HG03039 (cell line): ENCODE data around the gene DNAJC13.
"Not testable (repeated sequence)": the region's sequence is repeated elsewhere in the genome, so short reads cannot be mapped to it uniquely, and the experiment has no call there.

ENCODE experiments used
- ATAC-seq: cut with Tn5 transposase; IDR thresholded peaks from one replicate; pipeline ENCODE4 v1.9.1; 2021; ENCODE audit warnings: mild to moderate bottlenecking, moderate library complexity; ENCODE audit not compliant: unreplicated experiment

The DNAJC13 gene, protein sequence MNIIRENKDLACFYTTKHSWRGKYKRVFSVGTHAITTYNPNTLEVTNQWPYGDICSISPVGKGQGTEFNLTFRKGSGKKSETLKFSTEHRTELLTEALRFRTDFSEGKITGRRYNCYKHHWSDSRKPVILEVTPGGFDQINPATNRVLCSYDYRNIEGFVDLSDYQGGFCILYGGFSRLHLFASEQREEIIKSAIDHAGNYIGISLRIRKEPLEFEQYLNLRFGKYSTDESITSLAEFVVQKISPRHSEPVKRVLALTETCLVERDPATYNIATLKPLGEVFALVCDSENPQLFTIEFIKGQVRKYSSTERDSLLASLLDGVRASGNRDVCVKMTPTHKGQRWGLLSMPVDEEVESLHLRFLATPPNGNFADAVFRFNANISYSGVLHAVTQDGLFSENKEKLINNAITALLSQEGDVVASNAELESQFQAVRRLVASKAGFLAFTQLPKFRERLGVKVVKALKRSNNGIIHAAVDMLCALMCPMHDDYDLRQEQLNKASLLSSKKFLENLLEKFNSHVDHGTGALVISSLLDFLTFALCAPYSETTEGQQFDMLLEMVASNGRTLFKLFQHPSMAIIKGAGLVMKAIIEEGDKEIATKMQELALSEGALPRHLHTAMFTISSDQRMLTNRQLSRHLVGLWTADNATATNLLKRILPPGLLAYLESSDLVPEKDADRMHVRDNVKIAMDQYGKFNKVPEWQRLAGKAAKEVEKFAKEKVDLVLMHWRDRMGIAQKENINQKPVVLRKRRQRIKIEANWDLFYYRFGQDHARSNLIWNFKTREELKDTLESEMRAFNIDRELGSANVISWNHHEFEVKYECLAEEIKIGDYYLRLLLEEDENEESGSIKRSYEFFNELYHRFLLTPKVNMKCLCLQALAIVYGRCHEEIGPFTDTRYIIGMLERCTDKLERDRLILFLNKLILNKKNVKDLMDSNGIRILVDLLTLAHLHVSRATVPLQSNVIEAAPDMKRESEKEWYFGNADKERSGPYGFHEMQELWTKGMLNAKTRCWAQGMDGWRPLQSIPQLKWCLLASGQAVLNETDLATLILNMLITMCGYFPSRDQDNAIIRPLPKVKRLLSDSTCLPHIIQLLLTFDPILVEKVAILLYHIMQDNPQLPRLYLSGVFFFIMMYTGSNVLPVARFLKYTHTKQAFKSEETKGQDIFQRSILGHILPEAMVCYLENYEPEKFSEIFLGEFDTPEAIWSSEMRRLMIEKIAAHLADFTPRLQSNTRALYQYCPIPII (N-terminal part only)

DNA sequence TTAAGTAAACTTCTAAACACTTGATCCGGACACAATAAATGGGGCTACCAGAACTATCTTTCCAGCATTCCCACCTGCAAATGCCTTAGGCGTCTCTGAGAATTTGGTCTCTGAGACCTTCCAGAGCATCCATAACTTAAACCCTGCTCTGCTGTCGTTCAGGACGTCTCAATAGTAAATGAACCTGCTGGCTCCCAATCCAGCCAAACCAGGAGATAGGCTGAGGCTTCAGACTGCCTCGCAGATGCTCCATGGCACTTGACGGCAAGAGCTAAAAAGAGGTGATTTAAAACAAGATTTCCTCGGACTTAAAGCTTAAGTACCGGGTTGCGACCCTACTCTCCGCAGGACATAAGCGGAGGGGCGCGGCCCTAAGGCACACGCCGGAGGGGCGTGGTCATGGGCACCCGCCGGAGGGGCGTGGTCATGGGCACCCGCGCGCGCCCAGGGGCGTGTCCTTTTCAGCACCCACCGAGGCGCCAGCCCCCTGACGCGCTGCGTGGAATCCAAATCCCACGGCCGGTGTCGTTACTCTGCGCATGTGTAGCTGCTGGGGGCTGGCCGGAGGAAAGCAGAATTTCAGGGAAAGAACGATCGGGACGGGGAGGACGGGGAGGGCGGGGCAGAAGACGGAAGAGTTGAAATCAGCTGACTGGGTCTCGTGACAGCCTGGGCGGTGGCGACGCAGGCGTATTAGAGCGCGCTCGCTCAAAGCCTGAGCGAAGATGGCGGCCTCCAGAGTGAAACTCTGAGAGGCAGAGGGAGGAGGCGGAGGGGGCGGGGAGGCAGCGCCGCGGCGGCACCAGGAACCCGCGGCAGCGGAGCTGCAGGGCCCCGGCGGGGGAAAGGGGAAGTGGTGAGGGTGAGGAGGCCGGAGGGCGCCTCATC, at the start of gene DNAJC13:
DNAJC13 (plus strand) TSS at position 696 of the 888 bp plus-strand sequence. CDS start 17,049 bp downstream, outside the sequence.
- peak; percentile 86 for ATAC-seq

DNA sequence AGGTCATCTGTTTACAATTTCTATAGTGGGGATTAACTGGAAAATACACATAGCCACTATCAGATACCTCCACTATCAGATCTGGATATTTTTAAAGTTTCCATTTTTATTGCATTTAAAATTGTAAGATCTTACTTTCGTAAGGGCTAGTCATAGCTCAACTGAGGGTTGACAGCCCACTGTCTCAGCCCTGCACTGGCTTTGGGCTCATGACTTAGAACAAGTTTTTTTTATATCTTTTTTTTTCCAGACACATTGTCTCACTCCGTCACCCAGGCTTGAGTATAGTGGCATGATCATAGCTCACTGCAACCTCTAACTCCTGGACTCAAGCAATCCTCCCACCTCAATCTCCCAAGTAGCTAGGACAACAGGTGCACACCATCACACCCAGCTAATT, 48.8 kb upstream of the DNAJC13 start:
- no peak for ATAC-seq

DNA sequence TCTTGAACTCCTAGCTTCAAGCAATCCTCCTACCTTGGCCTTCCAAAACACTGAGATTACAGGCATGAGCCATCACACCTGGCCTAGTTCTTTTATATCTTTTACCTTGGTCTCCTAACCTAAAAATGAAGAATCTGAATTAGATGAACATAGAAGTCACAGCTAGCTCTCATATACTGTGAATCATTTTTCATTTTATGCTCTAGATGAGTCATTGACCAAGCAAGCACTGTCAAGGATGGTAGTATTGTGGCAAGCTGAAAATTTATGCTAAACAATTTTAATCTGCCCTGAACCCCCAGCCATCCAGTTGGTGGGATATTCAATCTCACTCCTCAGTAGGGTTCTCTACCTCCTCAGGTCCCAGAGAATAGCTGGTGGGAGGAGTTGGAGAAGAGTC, 48.3 kb upstream of the DNAJC13 start:
- no peak for ATAC-seq

DNA sequence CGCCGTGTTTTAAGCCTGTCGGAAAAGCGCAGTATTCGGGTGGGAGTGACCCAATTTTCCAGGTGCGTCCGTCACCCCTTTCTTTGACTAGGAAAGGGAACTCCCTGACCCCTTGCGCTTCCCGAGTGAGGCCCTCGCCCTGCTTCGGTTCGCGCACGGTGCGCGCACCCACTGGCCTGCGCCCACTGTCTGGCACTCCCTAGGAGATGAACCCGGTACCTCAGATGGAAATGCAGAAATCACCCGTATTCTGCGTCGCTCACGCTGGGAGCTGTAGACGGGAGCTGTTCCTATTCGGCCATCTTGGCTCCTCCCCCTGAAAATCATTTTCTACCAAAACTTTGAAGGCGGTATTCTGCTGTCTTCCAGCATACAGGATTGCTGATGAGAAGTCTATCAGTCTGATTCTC, 40.4 kb upstream of the DNAJC13 start:
- ATAC-seq, result not testable (repeated sequence)

DNA sequence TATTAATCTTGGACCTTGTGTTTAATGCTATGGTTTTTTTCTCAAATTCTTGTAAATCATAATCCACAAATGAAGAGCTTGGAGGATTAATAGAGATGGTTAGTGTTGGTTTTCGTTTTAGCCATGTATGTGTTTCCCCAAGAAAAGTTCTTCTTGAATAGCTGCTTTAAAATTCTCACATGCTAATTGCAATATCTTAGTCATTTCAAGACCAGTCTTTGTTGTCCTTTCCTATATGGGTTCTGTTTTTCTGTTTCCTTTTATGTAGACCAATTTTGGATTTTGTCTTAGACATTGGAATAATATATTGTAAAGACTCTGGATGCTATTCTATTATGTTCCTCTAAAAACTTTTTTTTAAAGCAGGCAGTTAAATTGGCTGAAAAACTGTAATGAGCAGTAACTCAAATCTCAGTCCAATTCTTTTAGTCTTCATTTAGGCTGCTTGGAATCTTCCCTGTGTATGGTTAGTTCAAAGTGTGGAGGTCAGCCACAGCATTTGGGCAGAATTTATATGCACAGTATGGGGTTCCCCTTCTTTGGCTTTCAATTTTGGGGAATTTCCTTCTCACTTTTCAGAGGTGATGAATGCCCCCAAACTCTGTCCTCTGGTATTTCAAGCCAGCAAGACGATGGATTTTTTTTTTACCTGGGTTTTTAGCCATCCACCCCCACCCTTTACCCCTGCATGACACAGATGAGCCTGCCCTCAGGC, 39.1 kb upstream of the DNAJC13 start:
- peak; percentile 40 for ATAC-seq

DNA sequence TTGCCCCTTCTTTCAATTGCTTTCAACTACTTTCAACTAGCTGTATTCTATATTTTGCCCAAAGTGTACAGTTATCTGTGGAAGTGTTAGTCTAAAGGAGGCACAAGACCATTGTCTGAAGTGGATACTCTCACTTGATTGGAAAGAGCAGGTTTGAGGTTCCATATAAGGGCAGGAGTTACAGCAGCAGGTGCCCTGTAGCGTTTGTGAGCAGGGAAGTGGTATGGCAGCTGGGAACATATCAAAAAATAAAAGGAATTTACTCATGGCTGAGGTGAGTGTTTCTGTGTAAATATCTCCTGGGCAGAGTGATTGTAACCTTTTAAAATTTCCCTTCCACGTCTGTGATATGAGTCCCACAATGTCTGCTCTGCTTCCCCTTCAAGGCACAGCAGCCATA, 38.5 kb upstream of the DNAJC13 start:
- ATAC-seq, result no peak

DNA sequence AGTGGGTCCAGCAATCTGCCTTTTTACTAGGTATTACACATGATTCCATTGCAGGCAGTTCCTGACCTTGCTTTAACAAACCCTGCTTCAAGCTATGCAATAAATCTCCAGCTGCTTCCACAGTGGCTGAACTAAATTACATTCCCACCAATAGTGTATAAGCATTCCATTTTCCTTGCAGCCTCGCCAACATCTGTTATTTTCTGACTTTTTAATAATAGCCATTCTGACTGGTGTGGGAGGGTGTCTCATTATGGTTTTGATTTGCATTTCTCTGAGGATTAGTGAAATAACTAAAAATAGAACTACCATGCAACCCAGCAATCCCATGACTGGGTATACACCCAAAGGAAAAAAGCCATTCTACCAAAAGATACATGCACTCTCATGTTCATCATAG, 36.4 kb upstream of the DNAJC13 start:
- peak; percentile 36 for ATAC-seq

DNA sequence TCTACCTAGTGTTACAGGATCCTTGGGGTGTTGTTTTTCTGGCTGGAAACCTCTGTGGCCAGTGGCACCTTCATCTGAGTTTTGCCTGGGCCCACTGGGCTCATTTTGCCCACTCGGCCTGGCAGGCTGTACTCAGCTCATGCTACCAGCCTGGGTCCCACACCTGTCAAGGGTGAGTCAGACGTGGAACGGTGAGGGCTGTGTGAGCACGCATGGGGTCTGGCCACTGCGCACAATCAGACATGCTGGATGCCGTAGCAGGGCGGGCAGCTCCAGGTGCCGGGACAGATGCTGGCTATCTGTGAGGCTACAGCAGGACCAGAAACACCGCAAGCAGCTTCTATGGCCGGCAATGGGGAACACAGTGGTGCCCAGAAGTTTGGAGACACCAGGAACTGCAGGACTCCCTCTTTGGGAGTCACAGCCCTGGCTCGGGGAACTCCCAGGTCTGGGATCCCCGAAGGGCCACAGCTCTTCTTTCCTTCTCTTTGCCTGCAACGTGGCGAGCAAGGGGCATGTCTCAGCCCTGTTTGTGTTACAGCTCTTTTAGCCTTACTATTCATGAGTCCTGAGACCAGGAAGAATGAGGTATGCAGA, 35.9 kb upstream of the DNAJC13 start:
- ATAC-seq, result peak; percentile 54

DNA sequence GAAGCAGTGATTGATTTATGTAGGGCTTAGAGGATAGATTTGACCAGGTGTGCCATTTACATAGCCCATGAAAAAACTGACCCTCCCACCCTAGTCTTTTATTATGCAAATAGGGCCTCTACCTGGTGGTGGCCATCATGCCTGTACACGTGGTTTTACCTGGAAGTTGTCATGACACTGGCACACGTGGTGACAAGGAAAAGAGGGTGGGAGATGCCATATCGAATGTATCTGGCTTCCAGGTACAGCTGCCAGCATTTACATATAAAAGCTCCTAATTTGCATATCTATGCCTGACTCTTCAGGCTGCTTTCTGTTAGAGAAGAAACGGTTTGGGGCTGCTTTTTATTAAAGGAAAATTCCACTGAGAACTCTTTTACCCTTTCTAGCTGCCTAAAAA, 35.0 kb upstream of the DNAJC13 start:
- ATAC-seq, result no peak

DNA sequence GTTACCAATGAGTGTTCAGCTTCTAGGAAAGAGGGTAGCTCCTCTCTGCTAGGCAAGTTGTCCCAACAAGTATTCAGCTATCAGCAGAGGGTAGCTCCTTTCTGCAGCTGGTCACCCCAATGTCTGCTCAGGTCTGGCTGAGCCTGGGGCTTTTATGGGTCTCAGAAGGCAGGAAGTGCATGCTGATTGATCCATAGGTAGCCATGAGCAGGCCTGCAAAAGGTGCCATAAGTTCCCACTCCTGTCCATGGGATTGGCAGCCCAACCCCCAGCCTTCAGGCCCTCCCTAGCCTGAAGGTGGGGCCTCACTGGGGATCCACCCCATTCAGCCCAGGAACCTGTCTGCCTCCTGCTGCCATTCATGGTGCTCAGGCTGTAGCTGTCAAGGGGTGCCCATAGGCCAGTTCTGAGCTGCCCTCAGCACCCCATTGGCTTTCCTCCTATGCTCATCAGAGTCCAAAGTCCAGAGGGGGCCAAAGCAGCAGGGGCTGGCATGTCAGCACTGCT, 34.6 kb upstream of the DNAJC13 start:
- ATAC-seq, result no peak

DNA sequence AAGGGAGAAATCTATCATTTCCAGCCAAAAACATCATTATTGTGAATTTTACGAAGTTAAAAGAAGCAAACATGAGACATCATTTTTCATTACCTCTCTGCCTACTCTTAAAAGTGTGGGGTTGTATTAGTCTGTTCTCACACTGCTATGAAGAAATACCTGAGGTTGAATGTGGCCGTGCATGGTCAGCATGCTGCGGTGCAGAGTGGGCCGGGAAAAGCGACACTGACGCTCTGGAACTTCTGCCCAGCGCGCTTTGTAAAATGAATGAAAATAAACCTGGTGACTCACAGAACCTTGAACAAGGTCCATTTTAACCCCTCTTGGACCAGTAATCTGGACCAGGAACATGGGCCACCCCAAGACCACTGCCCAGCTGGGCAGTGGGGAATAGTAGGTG, 31.0 kb upstream of the DNAJC13 start:
- ATAC-seq, result no peak

DNA sequence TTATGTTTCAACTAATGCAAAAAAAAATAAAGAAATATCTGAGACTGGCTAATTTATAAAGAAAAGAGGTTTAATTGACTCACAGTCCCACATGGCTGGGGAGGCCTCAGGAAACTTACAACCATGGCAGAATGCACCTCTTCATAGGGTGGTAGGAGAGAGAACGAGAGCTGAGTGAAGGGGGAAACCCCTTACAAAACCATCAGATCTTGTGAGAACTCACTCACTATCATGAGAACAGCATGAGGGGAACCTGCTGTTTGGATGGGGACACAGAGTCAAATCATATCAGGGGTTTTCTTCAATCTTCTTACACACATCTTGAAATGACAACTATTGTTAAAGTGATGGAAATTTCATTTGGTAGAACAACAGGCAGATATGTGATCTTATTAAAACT, 24.6 kb upstream of the DNAJC13 start:
- ATAC-seq, result not testable (repeated sequence)

DNA sequence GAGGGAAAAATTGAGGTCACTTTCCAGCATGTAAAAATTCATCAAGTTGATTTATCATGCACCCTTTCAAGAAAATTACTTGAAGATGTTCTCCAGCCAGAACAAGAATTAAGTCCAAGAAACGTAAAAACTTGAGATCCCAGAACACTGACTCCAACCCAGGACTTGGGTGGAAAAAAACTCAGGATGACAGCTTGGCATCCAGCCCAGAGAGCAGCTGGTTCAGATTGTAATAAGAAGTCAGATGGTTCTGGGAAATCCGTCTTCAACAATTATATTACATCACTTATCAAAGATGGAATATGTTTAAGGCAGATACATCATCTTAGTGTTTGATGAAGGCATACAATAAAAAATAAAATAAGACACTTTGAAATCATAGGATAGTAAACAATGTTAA, 23.0 kb upstream of the DNAJC13 start:
- no peak for ATAC-seq

DNA sequence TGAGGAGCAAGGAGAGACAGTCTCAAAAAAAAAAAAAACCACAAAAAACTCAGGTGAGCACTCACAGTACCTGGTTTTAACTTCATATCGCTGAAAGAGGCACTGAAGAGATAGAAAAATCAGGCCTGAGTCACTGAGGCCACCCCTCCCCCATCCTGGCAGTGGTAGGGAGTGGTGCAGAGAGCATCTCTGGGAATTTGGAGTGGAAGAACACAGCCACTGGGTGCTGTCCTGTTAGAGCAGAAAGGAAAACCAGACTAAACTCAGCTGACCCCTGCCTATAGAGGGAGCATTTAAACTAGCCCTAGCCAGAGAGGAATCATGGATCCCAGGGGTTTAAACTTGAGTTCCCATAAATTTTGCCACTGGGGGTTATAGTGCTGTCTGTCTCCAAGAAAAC, 22.2 kb upstream of the DNAJC13 start:
- no peak for ATAC-seq

DNA sequence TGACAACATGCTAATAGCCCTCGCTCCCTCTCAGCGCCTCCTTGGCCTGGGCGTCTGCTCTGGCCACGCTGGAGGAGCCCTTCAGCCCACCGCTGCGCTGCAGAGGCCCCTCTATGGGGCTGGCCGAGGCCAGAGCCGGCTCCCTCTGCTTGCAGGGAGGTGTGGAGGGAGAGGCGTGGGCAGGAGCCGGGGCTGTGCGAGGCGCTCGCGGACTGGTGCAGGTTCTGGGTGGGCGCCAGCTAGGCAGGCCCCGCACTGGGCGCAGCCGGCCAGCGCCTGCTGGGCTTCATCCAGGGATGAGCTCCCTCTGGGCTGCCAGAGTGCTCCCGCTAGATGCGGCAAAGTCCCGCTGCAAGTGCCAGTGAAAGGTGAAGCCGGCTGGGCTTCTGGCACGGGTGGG, 21.0 kb upstream of the DNAJC13 start:
- ATAC-seq, result no peak

DNA sequence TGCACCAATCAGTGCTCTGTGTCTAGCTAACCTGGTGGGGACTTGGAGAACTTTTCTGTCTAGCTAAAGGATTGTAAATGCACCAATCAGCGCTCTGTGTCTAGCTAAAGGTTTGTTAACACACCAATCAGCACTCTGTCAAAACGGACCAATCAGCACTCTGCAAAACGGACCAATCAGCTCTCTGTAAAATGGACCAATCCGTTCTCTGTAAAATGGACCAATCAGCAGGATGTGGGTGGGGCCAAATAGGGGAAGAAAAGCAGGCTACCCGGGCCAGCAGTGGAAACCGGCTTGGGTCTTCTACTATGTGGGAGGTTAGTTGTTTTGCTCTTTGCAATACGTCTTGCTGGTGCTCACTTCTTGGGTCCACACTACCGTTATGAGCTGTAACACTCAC, 20.5 kb upstream of the DNAJC13 start:
- not testable (repeated sequence) for ATAC-seq

DNA sequence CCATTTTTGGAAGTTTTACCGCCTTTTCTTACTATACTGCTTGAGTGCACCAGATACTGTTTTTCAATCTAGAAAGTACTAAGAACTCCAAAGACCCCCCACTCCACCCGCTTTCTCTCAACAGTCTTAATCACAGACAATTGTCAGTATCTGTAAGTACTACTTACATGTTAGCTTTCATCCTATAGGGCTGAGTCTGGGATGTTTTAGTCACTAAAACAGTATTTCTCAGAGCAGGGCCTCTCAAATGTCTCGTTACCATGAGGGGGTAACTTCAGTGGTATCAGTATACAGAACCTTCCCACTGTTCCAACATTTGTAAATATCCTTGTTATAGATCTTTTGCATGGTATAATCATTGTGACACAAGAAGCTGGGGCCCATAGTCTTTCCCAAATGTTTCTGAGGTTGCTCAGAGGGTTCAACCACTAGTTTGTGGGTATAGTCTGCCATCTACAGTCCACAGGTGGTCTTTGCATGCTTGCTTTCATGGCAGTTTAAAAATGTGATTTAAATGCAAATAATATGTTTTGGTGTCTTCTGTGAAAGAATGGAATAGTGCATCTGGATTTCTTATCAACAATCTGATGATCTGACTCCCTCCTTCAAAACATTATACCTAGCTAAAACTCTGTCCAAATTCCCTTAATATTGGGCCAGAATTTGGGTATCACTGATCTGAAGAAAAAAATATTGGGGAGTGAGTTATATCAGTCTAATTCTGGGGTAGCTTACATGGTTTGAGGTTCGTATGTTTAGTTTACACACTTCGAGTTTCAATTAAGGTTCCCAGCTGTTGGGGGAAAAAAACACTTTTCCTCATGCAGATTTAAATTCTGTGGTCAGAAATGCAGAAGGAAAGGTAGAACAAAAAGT, 18.0 kb upstream of the DNAJC13 start:
- no peak for ATAC-seq

DNA sequence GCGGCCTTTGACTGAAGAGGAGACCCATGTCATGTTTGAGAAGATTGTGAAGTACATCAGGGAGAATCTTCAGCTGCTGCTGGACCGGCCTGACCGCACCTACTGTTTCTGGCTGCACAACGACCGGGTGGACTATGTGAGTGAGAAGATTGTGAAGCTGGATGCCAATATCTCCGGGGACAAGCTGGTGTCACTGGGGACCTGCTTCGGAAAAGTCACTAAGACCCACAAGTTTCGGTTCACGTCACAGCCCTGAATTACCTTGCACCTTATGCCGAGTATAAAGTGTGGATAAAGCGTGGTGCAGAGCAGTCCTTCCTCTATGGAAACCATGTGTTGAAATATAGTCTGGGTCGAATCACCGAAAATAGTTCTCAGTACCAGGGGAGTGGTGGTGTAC, 16.0 kb upstream of the DNAJC13 start:
- no peak for ATAC-seq
